Measurements from ENCODE around the gene IFNE.

DNA sequence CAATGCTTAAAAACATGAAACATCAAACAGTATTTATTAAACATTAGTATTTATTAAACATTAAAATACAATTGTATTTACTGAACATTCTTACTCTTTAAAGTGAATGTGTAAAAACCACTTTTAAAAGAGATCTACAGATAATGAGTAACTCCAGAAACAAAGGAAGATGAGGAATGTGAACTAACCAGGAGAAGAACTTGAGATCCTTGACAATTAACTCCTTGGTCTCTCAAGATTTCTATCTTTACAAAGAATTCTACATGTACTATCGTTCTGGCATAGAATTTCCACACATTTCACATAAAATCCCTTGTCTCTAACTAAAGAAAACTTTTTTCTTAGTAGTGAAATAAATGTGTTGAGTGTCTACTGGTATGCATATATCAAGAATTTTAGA is 28.7 kb upstream of the IFNE start:
- TF ChIP-seq, protein P1, sequence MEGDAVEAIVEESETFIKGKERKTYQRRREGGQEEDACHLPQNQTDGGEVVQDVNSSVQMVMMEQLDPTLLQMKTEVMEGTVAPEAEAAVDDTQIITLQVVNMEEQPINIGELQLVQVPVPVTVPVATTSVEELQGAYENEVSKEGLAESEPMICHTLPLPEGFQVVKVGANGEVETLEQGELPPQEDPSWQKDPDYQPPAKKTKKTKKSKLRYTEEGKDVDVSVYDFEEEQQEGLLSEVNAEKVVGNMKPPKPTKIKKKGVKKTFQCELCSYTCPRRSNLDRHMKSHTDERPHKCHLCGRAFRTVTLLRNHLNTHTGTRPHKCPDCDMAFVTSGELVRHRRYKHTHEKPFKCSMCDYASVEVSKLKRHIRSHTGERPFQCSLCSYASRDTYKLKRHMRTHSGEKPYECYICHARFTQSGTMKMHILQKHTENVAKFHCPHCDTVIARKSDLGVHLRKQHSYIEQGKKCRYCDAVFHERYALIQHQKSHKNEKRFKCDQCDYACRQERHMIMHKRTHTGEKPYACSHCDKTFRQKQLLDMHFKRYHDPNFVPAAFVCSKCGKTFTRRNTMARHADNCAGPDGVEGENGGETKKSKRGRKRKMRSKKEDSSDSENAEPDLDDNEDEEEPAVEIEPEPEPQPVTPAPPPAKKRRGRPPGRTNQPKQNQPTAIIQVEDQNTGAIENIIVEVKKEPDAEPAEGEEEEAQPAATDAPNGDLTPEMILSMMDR (IDR thresholded peaks at IDR 0.05): no peak
- TF ChIP-seq POLR2A (IDR thresholded peaks at IDR 0.05): no peak
- no peak for TF ChIP-seq POLR2AphosphoS5 (IDR thresholded peaks at IDR 0.05)
